Liver (tissue), 9 donors: Measurements from ENCODE around the gene DPP6. TPM values are rescaled to one million over a fixed set of nuclear protein-coding genes. Genes with fewer than 3 reads are reported as not detected.

Experiments used
- DNase-seq: peaks from one replicate; pipeline ENCODE4 v3.0.0-alpha.2; 2017; ENCODE audit warnings: low spot score
- H3K27ac ChIP-seq, 2 donors: one replicate each; pipeline ENCODE4 v1.7.0; 2013; ENCODE audit warnings: inconsistent platforms in 2 of 2, low read length in 2 of 2, control low read depth in 1 of 2, low read depth in 1 of 2, mild to moderate bottlenecking in 1 of 2
- H3K27me3 ChIP-seq, 4 donors: one replicate each; pipeline versions ENCODE4 v1.6.1 to v1.7.0; 2013; ENCODE audit warnings: low read length in 3 of 4, inconsistent platforms in 1 of 4, mild to moderate bottlenecking in 1 of 4, moderate library complexity in 1 of 4; ENCODE audit not compliant: control insufficient read depth in 4 of 4, insufficient read depth in 4 of 4
- H3K36me3 ChIP-seq, 4 donors: one replicate each; pipeline versions ENCODE4 v1.6.1 to v1.7.0; 2013; ENCODE audit warnings: low read length in 3 of 4, mild to moderate bottlenecking in 3 of 4, low read depth in 1 of 4, moderate library complexity in 1 of 4; ENCODE audit not compliant: control insufficient read depth in 4 of 4, insufficient read depth in 3 of 4
- H3K4me1 ChIP-seq, 4 donors: one replicate each; pipeline versions ENCODE4 v1.6.1 to v1.7.0; 2013; ENCODE audit warnings: low read length in 3 of 4, mild to moderate bottlenecking in 3 of 4, moderate library complexity in 1 of 4; ENCODE audit not compliant: control insufficient read depth in 4 of 4, insufficient read depth in 4 of 4
- H3K4me3 ChIP-seq, 3 donors: one replicate each; pipeline versions ENCODE4 v1.6.1 to v1.7.0; 2013; ENCODE audit warnings: low read length in 3 of 3, control low read depth in 1 of 3, low read depth in 1 of 3, mild to moderate bottlenecking in 1 of 3
- H3K9ac ChIP-seq, 2 donors: one replicate each; pipeline ENCODE4 v1.7.0; 2013; ENCODE audit warnings: low read length in 2 of 2, mild to moderate bottlenecking in 2 of 2, moderate library complexity in 2 of 2, control low read depth in 1 of 2, low read depth in 1 of 2
- H3K9me3 ChIP-seq, 4 donors: one replicate each; pipeline versions ENCODE4 v1.6.1 to v1.7.0; 2013; ENCODE audit warnings: low read length in 3 of 4; ENCODE audit not compliant: control insufficient read depth in 4 of 4
- ATF3 ChIP-seq: IDR thresholded peaks from 2 replicates; pipeline ENCODE4 v1.6.1; 2016; ENCODE audit warnings: antibody characterized with exemption
- CTCF ChIP-seq: fragments of 150-350 bp; IDR thresholded peaks from 2 replicates; pipeline ENCODE4 v1.5.1; 2017; ENCODE audit warnings: improper control_type of control experiment, low read depth, low read length; ENCODE audit not compliant: missing input control
- EGR1 ChIP-seq, 2 donors: IDR thresholded peaks; 2 replicates each; pipeline ENCODE4 v1.6.1; 2016 to 2018; ENCODE audit warnings: antibody characterized with exemption in 2 of 2, low read depth in 2 of 2
- FOXA2 ChIP-seq: IDR thresholded peaks from 2 replicates; pipeline ENCODE4 v1.6.1; 2016; ENCODE audit warnings: antibody characterized with exemption
- HNF4A ChIP-seq, 2 donors: conservative IDR thresholded peaks; 2 replicates each; pipeline ENCODE4 v1.6.1; 2016; ENCODE audit warnings: antibody characterized with exemption in 2 of 2, mild to moderate bottlenecking in 2 of 2
- HNF4G ChIP-seq: IDR thresholded peaks from 2 replicates; pipeline ENCODE4 v1.6.1; 2016; ENCODE audit warnings: antibody characterized with exemption
- MAX ChIP-seq: IDR thresholded peaks from 2 replicates; pipeline ENCODE4 v1.6.1; 2016; ENCODE audit warnings: antibody characterized with exemption
- NR2F2 ChIP-seq: IDR thresholded peaks from 2 replicates; pipeline ENCODE4 v1.6.1; 2016; ENCODE audit warnings: antibody characterized with exemption
- RAD21 ChIP-seq, 2 donors: IDR thresholded peaks; 2 replicates each; pipeline ENCODE4 v1.6.1; 2016; ENCODE audit warnings: antibody characterized with exemption in 2 of 2, mild to moderate bottlenecking in 2 of 2
- REST ChIP-seq: IDR thresholded peaks from 2 replicates; pipeline ENCODE4 v1.6.1; 2016; ENCODE audit warnings: antibody characterized with exemption, mild to moderate bottlenecking
- RXRA ChIP-seq, 2 donors: IDR thresholded peaks; 2 replicates each; pipeline ENCODE4 v1.6.1; 2017 to 2018; ENCODE audit warnings: antibody characterized with exemption in 2 of 2, mild to moderate bottlenecking in 1 of 2
- SP1 ChIP-seq: IDR thresholded peaks from 2 replicates; pipeline ENCODE4 v1.6.1; 2018; ENCODE audit warnings: antibody characterized with exemption, mild to moderate bottlenecking
- TAF1 ChIP-seq: conservative IDR thresholded peaks from 2 replicates; pipeline ENCODE4 v1.6.1; 2016; ENCODE audit warnings: antibody characterized with exemption, mild to moderate bottlenecking
- ZBTB33 ChIP-seq: IDR thresholded peaks from 2 replicates; pipeline ENCODE4 v1.6.1; 2016; ENCODE audit warnings: antibody characterized with exemption
- WGBS: extraction: QIAGEN DNeasy Blood & Tissue Kit; methylation state at CpG from one replicate; pipeline ENCODE4 v1.1.7; 2013; 5-methylcytosine and 5-hydroxymethylcytosine counted together
- polyA plus RNA-seq, 2 donors: library from polyadenylated mRNA; stranded (reverse) in 1 of 2; unstranded in 1 of 2; fragments of 200-250 nt in 1 of 2; fragments of >200 nt in 1 of 2; fragmentation: Nextera tagmentation in 1 of 2; extraction: Ambion mirVana in 1 of 2; gene quantifications; one replicate each; pipeline versions ENCODE4 v1.2.1 to v1.2.3, GENCODE V29; 2013 to 2015
- total RNA-seq, 2 donors: library from RNA; depleted of rRNA; stranded (reverse); fragments of >200 nt; gene quantifications; one replicate each; pipeline ENCODE4 v1.2.3, GENCODE V29; 2014
- donor health status: healthy.
- donor health status: healthy.
- donor health status: healthy.
- donor health status: healthy.
- donor health status: healthy.

Gene DPP6
- total and polyA plus RNA-seq, 4 donors: 0.01 TPM; not detected in 3

- no peaks in the 10 kb centered on the region for H3K4me1 ChIP-seq
- no peak for DNase-seq
- no peak overlapping the region for H3K4me3 ChIP-seq
Measured at GRCh38 chr7:154299736-154300135, 247.5 kb downstream of the DPP6 start.

More at GRCh38 chr7:154299736-154300135, 247.5 kb downstream of the DPP6 start:
- Histone ChIP-seq H3K9ac (no peak overlapping the region), H3K27ac (no peak overlapping the region), H3K27me3 (peaks cover 0 to 3% (median under 1%) of the 10 kb centered on the region in 4 donors), H3K9me3 (no peaks in the 10 kb centered on the region), H3K36me3 (no peaks in the 10 kb centered on the region)
- no peak for TF ChIP-seq MAX
- TF ChIP-seq ATF3: no peak
- TF ChIP-seq SP1: no peak
- no peak for TF ChIP-seq FOXA2
- no peak for TF ChIP-seq HNF4A (conservative IDR thresholded peaks at IDR 0.05)
- TF ChIP-seq NR2F2: no peak
- TF ChIP-seq CTCF: no peak
- TF ChIP-seq REST: no peak
- no peak for TF ChIP-seq HNF4G
- TF ChIP-seq RXRA (IDR thresholded peaks at IDR 0.05): no peak
- no peak for TF ChIP-seq ZBTB33
- no peak for TF ChIP-seq TAF1
- TF ChIP-seq RAD21 (IDR thresholded peaks at IDR 0.05): no peak
- TF ChIP-seq EGR1 (IDR thresholded peaks at IDR 0.05; ENCODE audit: low read depth in 2 of 2): no peak
- 74% methylated on average over 8 of the region's 8 CpGs for WGBS
